ENCODE data around the gene PIK3CD. TPM values are rescaled to one million over a fixed set of nuclear protein-coding genes. Genes with fewer than 3 reads are reported as not detected.
A peak's percentile ranks its signal among the peaks of the same experiment; 100 is the strongest.

PIK3CD gene
- polyA plus RNA-seq, 1 of the 3 experiments (the other 2 are of a cell fraction): 6.0 TPM

GRCh38 chr1:9687120-9687873 is 35.8 kb downstream of the PIK3CD start:
- peak overlapping the region; percentile 63 for H3K4me3 ChIP-seq (ENCODE audit: low read depth in 2 of 2, low read length in 1 of 2)
- H3K36me3 ChIP-seq (replicated peaks in 1 of 2; ENCODE audit: control insufficient read depth in 1 of 2, insufficient read depth in 2 of 2, low read length in 1 of 2): no peaks in the 10 kb centered on the region
- H3K9ac ChIP-seq: peak overlapping the region; percentile 46; the same call in 1 of the 2 replicates
- no peaks in the 10 kb centered on the region for H3K9me2 ChIP-seq
- peaks cover 20% of the 10 kb centered on the region for H3F3A ChIP-seq (replicated peaks; ENCODE audit: insufficient read depth)
- H3K4me1 ChIP-seq (ENCODE audit: control insufficient read depth in 1 of 2, insufficient read depth in 2 of 2, low read depth in 1 of 2, low read length in 1 of 2): peaks cover 0 to 18% of the 10 kb centered on the region in 2 experiments; a peak in 2 of 4 replicates
- no peaks in the 10 kb centered on the region for H4K20me1 ChIP-seq (ENCODE audit: insufficient read depth)
- peaks cover 3% of the 10 kb centered on the region; the same call in 1 of the 2 replicates for H3K79me2 ChIP-seq (ENCODE audit: insufficient read depth)
- no peaks in the 10 kb centered on the region for H3K27me3 ChIP-seq (ENCODE audit: insufficient read depth)
- peak overlapping the region; percentile 78 for H3K4me2 ChIP-seq
- CTCF ChIA-PET: interaction anchor here (0.9 to 1.7 kb wide), 6 partner anchors 10 to 72 kb away, joined by 3 to 12 read pairs (median 4); no protein-coding TSS in a partner anchor
- peak overlapping the region; percentile 46 to 71; a peak in 3 of 4 replicates for H3K27ac ChIP-seq (ENCODE audit: low read depth in 2 of 2, low read length in 1 of 2)
- peak overlapping the region; percentile 68; the same call in 1 of the 2 replicates for H2AFZ ChIP-seq (ENCODE audit: low read depth)
- TF ChIP-seq, protein P1, sequence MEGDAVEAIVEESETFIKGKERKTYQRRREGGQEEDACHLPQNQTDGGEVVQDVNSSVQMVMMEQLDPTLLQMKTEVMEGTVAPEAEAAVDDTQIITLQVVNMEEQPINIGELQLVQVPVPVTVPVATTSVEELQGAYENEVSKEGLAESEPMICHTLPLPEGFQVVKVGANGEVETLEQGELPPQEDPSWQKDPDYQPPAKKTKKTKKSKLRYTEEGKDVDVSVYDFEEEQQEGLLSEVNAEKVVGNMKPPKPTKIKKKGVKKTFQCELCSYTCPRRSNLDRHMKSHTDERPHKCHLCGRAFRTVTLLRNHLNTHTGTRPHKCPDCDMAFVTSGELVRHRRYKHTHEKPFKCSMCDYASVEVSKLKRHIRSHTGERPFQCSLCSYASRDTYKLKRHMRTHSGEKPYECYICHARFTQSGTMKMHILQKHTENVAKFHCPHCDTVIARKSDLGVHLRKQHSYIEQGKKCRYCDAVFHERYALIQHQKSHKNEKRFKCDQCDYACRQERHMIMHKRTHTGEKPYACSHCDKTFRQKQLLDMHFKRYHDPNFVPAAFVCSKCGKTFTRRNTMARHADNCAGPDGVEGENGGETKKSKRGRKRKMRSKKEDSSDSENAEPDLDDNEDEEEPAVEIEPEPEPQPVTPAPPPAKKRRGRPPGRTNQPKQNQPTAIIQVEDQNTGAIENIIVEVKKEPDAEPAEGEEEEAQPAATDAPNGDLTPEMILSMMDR (IDR thresholded peaks at IDR 0.05): no peak
- TF ChIP-seq SIN3A (IDR thresholded peaks at IDR 0.05; ENCODE audit: borderline replicate concordance, low read depth, low read length) (0 out of 2 replicates have a peak, but pooled peaks have one; percentile 7), MXI1 (IDR thresholded peaks at IDR 0.05; ENCODE audit: low read depth, low read length) (peak; percentile 36), JUND (IDR thresholded peaks at IDR 0.05) (0 out of 2 replicates have a peak, but pooled peaks have one; percentile 36), TEAD4 (IDR thresholded peaks at IDR 0.05; ENCODE audit: borderline replicate concordance, insufficient read depth) (no peak), RFX5 (IDR thresholded peaks at IDR 0.05; ENCODE audit: low read length) (no peak), TAF1 (IDR thresholded peaks at IDR 0.05; ENCODE audit: borderline replicate concordance, low read depth, low read length) (peak; percentile 35; the same call in 1 of the 2 replicates), EP300 (IDR thresholded peaks at IDR 0.05; ENCODE audit: borderline replicate concordance in 1 of 2, low read depth in 1 of 2, low read length in 1 of 2) (peak in 1 of 2 experiments; percentile 34; a peak in 1 of 4 replicates), FOXJ3 (CRISPR knock-in tag; IDR thresholded peaks at IDR 0.05) (no peak), FOSL2 (IDR thresholded peaks at IDR 0.05; ENCODE audit: borderline replicate concordance, low read depth) (peak; percentile 66; the same call in 1 of the 2 replicates), TCF12 (IDR thresholded peaks at IDR 0.05) (peak; percentile 44), GABPA (IDR thresholded peaks at IDR 0.05; ENCODE audit: low read depth) (0 out of 2 replicates have a peak, but pooled peaks have one; percentile 15), MAX (IDR thresholded peaks at IDR 0.05; ENCODE audit: low read depth) (0 out of 2 replicates have a peak, but pooled peaks have one; percentile 19)
- POLR2A ChIA-PET: interaction anchor here (1.2 kb wide), 1 partner anchor 104 kb away, joined by 3 read pairs; no protein-coding TSS in a partner anchor
- WGBS (ENCODE audit: low lambda C conversion rate): 1% methylated on average over 16 of the region's 42 CpGs
- DNase-seq: peak; percentile 92
- no peaks in the 10 kb centered on the region for H3K9me3 ChIP-seq

All from SK-N-SH (cell line).